GM12891 (cell line): ENCODE results near the gene NIN.

Source experiments
- DNase-seq: peaks from one replicate; pipeline ENCODE4 v3.0.0; 2011; ENCODE audit warnings: low spot score; ENCODE audit not compliant: insufficient read length
- FAIRE-seq: peaks from 2 replicates; lab custom pipeline; 2011; peaks lifted over from hg19 to GRCh38; lab: Jason Lieb, UNC
- PAX5 ChIP-seq: IDR thresholded peaks from 2 replicates; pipeline ENCODE4 v1.6.1; 2011; ENCODE audit warnings: low read length, moderate library complexity, mild to moderate bottlenecking; ENCODE audit not compliant: insufficient read depth, severe bottlenecking
- POLR2A ChIP-seq: IDR thresholded peaks from 2 replicates; pipeline ENCODE4 v1.6.1; 2011; ENCODE audit warnings: low read depth, low read length, control low read depth
- POLR2AphosphoS5 ChIP-seq: IDR thresholded peaks from 2 replicates; pipeline ENCODE4 v1.6.1; 2011; ENCODE audit warnings: low read depth, low read length, control low read depth
- POU2F2 ChIP-seq: IDR thresholded peaks from 2 replicates; pipeline ENCODE4 v1.6.1; 2011; ENCODE audit warnings: low read depth, mild to moderate bottlenecking, control low read depth, low read length, moderate library complexity
- SPI1 ChIP-seq: IDR thresholded peaks from 2 replicates; pipeline ENCODE4 v1.6.1; 2011; ENCODE audit warnings: low read depth, low read length, control low read depth
- TAF1 ChIP-seq: IDR thresholded peaks from 2 replicates; pipeline ENCODE4 v1.6.1; 2011; ENCODE audit warnings: low read depth, low read length, control low read depth

NIN gene

GRCh38 chr14:50775357-50775756, 55.6 kb downstream of the NIN start:
- TF ChIP-seq POLR2AphosphoS5 = no peak
- TF ChIP-seq POU2F2 = no peak
- TF ChIP-seq TAF1 = no peak
- TF ChIP-seq PAX5 = no peak
- TF ChIP-seq POLR2A = no peak
- TF ChIP-seq SPI1 = no peak
- DNase-seq (no peak), FAIRE-seq (no peak)

DNA sequence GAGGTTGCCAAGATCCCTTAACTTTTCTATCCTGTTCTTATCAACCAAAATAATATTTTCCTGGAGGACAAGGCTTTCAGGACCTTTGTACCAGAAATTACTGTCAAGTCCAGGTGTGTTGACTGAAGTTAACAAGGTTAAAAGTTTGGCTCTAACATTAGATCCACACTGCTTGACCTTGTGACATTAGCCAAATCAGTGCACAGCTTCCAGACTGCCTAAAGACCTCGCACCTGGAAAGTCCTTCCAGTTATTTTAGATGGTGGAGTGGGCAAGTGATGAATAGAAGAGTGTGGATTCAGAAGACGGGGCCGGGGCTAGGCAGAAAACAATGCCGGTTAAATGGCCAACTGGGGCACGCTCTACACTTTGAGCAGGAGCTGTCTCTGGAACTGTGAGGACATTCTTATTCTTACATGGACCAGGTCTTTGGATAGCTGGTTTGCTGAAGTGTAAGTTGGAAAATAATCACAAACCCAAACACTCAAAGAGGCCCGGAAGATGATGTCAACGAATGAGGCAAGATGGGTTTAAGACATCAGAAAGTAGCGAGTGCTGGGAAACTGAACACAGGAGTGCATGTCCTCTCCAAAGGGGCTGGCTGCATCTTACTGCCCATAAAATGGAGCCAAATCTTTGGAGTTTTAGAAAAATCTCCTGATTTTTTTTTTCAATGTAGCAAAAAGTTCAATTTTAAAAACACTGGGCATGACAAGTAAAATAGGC, 56.3 kb downstream of the NIN start:
- FAIRE-seq (no peak), DNase-seq (no peak)
- TF ChIP-seq POLR2A (no peak), TAF1 (no peak), PAX5 (no peak), SPI1 (no peak), POLR2AphosphoS5 (no peak), POU2F2 (no peak)

- TF ChIP-seq POLR2AphosphoS5 (no peak), SPI1 (no peak), POLR2A (no peak), POU2F2 (no peak), TAF1 (no peak)
- DNase-seq = no peak
- peak; percentile 5 for FAIRE-seq
These were observed 57.1 kb downstream of the NIN start for GRCh38 chr14:50773632-50774541.

DNA sequence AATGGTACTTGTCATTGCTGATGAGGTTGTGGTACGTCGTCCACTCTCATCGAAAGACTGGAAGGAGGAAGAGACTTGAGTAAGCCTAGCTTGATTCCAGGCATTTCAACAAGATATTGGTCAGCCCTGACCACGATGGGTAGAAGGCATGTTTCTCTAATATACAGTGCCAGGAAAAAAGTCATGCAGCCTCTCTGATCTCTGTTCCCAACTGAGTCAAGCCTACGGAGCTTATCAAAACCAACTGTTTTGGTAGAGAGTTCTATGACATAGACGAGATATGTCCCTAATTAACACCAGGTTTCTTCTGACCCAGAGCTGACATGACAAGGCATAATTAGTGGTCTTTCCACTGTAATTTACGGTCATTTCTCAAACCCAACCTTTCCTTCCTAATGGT, 58.5 kb downstream of the NIN start:
- no peak for TF ChIP-seq PAX5
- TF ChIP-seq POLR2AphosphoS5 = no peak
- no peak for TF ChIP-seq POLR2A
- TF ChIP-seq SPI1 = no peak
- no peak for TF ChIP-seq POU2F2
- TF ChIP-seq TAF1 = no peak
- FAIRE-seq (no peak), DNase-seq (no peak)

- FAIRE-seq = no peak
- no peak for DNase-seq
- TF ChIP-seq POLR2A (no peak), SPI1 (no peak), PAX5 (no peak), POU2F2 (no peak)
These were observed 60.4 kb downstream of the NIN start for GRCh38 chr14:50770586-50770985.

GRCh38 chr14:50769863-50770500, 61.0 kb downstream of the NIN start:
- TF ChIP-seq PAX5 = no peak
- no peak for TF ChIP-seq POLR2A
- TF ChIP-seq POLR2AphosphoS5 = no peak
- TF ChIP-seq SPI1 = no peak
- no peak for TF ChIP-seq TAF1
- TF ChIP-seq POU2F2 = no peak
- FAIRE-seq = no peak

GRCh38 chr14:50768680-50769079, 62.3 kb downstream of the NIN start:
- DNase-seq (no peak), FAIRE-seq (peak; percentile 69)
- no peak for TF ChIP-seq PAX5
- TF ChIP-seq POLR2A = no peak
- no peak for TF ChIP-seq TAF1
- TF ChIP-seq POU2F2 = no peak

More at GRCh38 chr14:50769863-50770500, 61.0 kb downstream of the NIN start:
- no peak for DNase-seq

- no peak for TF ChIP-seq SPI1
- TF ChIP-seq POU2F2 = no peak
- TF ChIP-seq TAF1 = no peak
- TF ChIP-seq PAX5 = no peak
- TF ChIP-seq POLR2A = no peak
- DNase-seq = no peak
- FAIRE-seq = peak; percentile 47
These were observed 64.5 kb downstream of the NIN start for GRCh38 chr14:50766338-50766886.

DNA sequence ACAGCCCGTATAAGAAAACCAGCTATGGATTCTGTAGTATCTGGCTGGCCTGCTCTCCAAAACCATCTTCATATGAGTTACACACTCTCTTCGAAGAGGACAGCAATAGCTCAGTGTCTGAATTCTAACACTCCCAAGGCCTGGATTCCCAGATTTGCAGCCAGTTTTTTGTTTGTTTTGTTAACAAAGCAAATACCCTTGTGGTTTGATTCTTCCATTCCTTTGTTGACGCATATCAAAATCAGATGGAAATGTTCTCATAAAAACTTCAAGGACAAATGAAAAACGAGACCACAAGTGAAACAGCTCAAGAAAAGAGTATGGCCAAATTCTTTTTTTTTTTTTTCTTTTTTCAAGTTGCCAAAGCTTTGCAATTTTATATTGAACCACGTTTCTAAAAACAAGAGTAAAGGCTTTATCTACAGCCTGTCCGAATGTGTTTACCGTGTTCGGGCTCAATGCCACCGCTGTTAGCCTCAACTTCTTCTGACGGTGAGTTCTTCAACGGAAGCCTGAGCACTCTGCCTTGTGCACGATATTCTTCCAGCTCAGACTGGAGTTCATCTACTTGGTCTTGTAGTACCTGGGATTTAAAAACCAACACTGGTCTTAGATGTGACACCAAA, 67.5 kb downstream of the NIN start:
- FAIRE-seq = no peak
- TF ChIP-seq TAF1 (no peak), POLR2A (no peak), POU2F2 (no peak), SPI1 (no peak), PAX5 (no peak), POLR2AphosphoS5 (no peak)
- no peak for DNase-seq
